NOMO-1 treated with DMSO at 0.1 percent for 48 hours (cell line): ENCODE measurements around the gene ABCG4.
"Not testable (repeated sequence)": the region's sequence is repeated elsewhere in the genome, so short reads cannot be mapped to it uniquely, and the experiment has no call there.

ENCODE experiments used
- DNase-seq: peaks from one replicate; lab custom pipeline; 2025; ENCODE audit not compliant: unreplicated experiment; lab: John Stamatoyannopoulos, UW

The ABCG4 gene

GRCh38 chr11:119115484-119116234 lies 33.2 kb upstream of the ABCG4 start:
- peak; percentile 69 for DNase-seq

GRCh38 chr11:119116235-119116594 lies 32.6 kb upstream of the ABCG4 start:
- DNase-seq: no peak

- DNase-seq: no peak
These were observed 32.3 kb upstream of the ABCG4 start for GRCh38 chr11:119116601-119117000.

GRCh38 chr11:119117004-119117706 lies 31.7 kb upstream of the ABCG4 start:
- DNase-seq: no peak

GRCh38 chr11:119118227-119118626 lies 30.6 kb upstream of the ABCG4 start:
- DNase-seq: no peak

- no peak for DNase-seq
These were observed 29.9 kb upstream of the ABCG4 start for GRCh38 chr11:119118946-119119345.

GRCh38 chr11:119120639-119121007 lies 28.2 kb upstream of the ABCG4 start:
- DNase-seq: no peak

- DNase-seq: peak; percentile 99
These were observed 27.6 kb upstream of the ABCG4 start, which contains the start of gene HINFP for GRCh38 chr11:119121008-119121810. HINFP (plus strand) TSS chr11:119121580; CDS start chr11:119126945, 5,365 bp downstream.

- no peak for DNase-seq
These were observed 27.1 kb upstream of the ABCG4 start for GRCh38 chr11:119121811-119122124.

GRCh38 chr11:119125821-119126220 lies 23.0 kb upstream of the ABCG4 start:
- no peak for DNase-seq

GRCh38 chr11:119126675-119127268 lies 22.1 kb upstream of the ABCG4 start:
- no peak for DNase-seq

- no peak for DNase-seq
These were observed 18.2 kb upstream of the ABCG4 start for GRCh38 chr11:119130662-119131061.

- peak; percentile 18 for DNase-seq
These were observed 14.4 kb upstream of the ABCG4 start for GRCh38 chr11:119134389-119134978.

- DNase-seq: not testable (repeated sequence)
These were observed 9.6 kb upstream of the ABCG4 start for GRCh38 chr11:119139276-119139675.

GRCh38 chr11:119144825-119145486 lies 3.9 kb upstream of the ABCG4 start:
- peak; percentile 56 for DNase-seq

- no peak for DNase-seq
These were observed 3.3 kb upstream of the ABCG4 start for GRCh38 chr11:119145551-119145950.

- no peak for DNase-seq
These were observed 1.1 kb upstream of the ABCG4 start for GRCh38 chr11:119147604-119148333.

- no peak for DNase-seq
These were observed 183 bp upstream of the ABCG4 start for GRCh38 chr11:119148720-119149017.

- no peak for DNase-seq
These were observed 979 bp downstream of the ABCG4 start for GRCh38 chr11:119149786-119150275.

GRCh38 chr11:119152043-119152442 lies 3.2 kb downstream of the ABCG4 start:
- DNase-seq: no peak
